ENCODE data around the gene ZNF124. TPM values are rescaled to one million over a fixed set of nuclear protein-coding genes. Genes with fewer than 3 reads are reported as not detected.

The ZNF124 gene
- total and polyA plus RNA-seq, 2 of the 8 experiments (the other 6 are each of a cell fraction or from before 2014, with no cell fraction given): 4.6 to 39.9 TPM

- H2BK12ac ChIP-seq (ENCODE audit: low read depth, low read length): no peak overlapping the region
- H3K56ac ChIP-seq (replicated peaks; ENCODE audit: insufficient read length, low read depth, low read length): no peak overlapping the region
- no peak overlapping the region for H3K27ac ChIP-seq (ENCODE audit: low read depth, low read length)
- H3K18ac ChIP-seq (ENCODE audit: extremely low read depth, low read length): no peak overlapping the region
- H3K23me2 ChIP-seq (ENCODE audit: low read depth, low read length): peaks cover 16% of the 10 kb centered on the region; the same call in 1 of the 2 replicates
- H3K4ac ChIP-seq (replicated peaks; ENCODE audit: insufficient read length, low read depth, low read length): no peak overlapping the region
- H3K4me1 ChIP-seq (replicated peaks in 1 of 4; ENCODE audit: control insufficient read depth in 3 of 4, insufficient read depth in 4 of 4, low read length in 3 of 4): peaks cover 0 to 4% (median 1%) of the 10 kb centered on the region in 4 experiments; a peak in 4 of 7 replicates
- H3K79me2 ChIP-seq (ENCODE audit: control insufficient read depth in 1 of 2, insufficient read depth in 2 of 2, low read length in 2 of 2): no peaks in the 10 kb centered on the region
- no peak overlapping the region for H4K5ac ChIP-seq (ENCODE audit: insufficient read length, low read depth, low read length)
- H2BK120ac ChIP-seq (replicated peaks; ENCODE audit: low read depth, low read length): no peak overlapping the region
- CTCF ChIA-PET (ENCODE audit: partially characterized antibody): no interaction called here
- DNase-seq (ENCODE audit: low read depth in 1 of 2, low spot score in 2 of 2) (no peak), FAIRE-seq (no peak)
- H4K20me1 ChIP-seq (replicated peaks in 1 of 2; ENCODE audit: control insufficient read depth in 1 of 2, insufficient read depth in 2 of 2, low read length in 2 of 2): peaks cover 0 to 3% of the 10 kb centered on the region in 2 experiments
- no peak overlapping the region for H4K91ac ChIP-seq (replicated peaks; ENCODE audit: insufficient read length, low read length)
- no peak overlapping the region for H3K23ac ChIP-seq (ENCODE audit: insufficient read length)
- no peak overlapping the region for H4K8ac ChIP-seq (ENCODE audit: extremely low read depth, insufficient read depth, low read length)
- no peak overlapping the region for H2BK5ac ChIP-seq (ENCODE audit: low read depth, low read length)
- POLR2A ChIA-PET (ENCODE audit: partially characterized antibody): interaction anchor here (1.0 kb wide), 1 partner anchor 56 kb away, joined by 3 read pairs; no protein-coding TSS in a partner anchor
- no peak overlapping the region for H3K14ac ChIP-seq (ENCODE audit: insufficient read length)
- H3K9me3 ChIP-seq (ENCODE audit: insufficient read depth in 2 of 2, low read depth in 1 of 2, low read length in 1 of 2): no peaks in the 10 kb centered on the region
- TF ChIP-seq ATF3 (IDR thresholded peaks at IDR 0.05; ENCODE audit: insufficient read depth, low read depth, low read length) (no peak), BACH1 (IDR thresholded peaks at IDR 0.05; ENCODE audit: low read length) (no peak), GABPA (IDR thresholded peaks at IDR 0.05; ENCODE audit: borderline replicate concordance, insufficient read depth, low read length) (no peak), CTCF (IDR thresholded peaks at IDR 0.05; ENCODE audit: control extremely low read depth in 1 of 3, insufficient read depth in 1 of 3, low read depth in 1 of 3, low read length in 3 of 3) (no peak), RFX5 (IDR thresholded peaks at IDR 0.05; ENCODE audit: borderline replicate concordance, low read depth, low read length) (no peak), EP300 (IDR thresholded peaks at IDR 0.05; ENCODE audit: borderline replicate concordance in 1 of 2, low read depth in 2 of 2, low read length in 2 of 2) (no peak), SRF (IDR thresholded peaks at IDR 0.05; ENCODE audit: low read depth, low read length) (no peak)
- no peak overlapping the region for H3K4me2 ChIP-seq (ENCODE audit: insufficient read depth in 1 of 2, low read depth in 2 of 2, low read length in 2 of 2)
- H3K9ac ChIP-seq (replicated peaks in 1 of 4; ENCODE audit: extremely low read depth in 1 of 4, low read depth in 3 of 4, low read length in 3 of 4): no peak overlapping the region
- H3K4me3 ChIP-seq (ENCODE audit: extremely low read depth in 1 of 4, insufficient read depth in 2 of 4, low read depth in 3 of 4, low read length in 4 of 4): no peak overlapping the region
- H2AK5ac ChIP-seq (ENCODE audit: low read depth, low read length): peak overlapping the region; percentile 65; the same call in 1 of the 2 replicates
- H2BK20ac ChIP-seq (ENCODE audit: low read length): no peak overlapping the region
- H3K79me1 ChIP-seq (ENCODE audit: low read depth, low read length): no peaks in the 10 kb centered on the region
- 91% methylated on average over 5 of the region's 5 CpGs; no CpG with 5 or more reads in 1 of the 2 experiments for WGBS, 2 experiments (ENCODE audit: extremely low coverage in 1 of 2, insufficient coverage in 1 of 2, insufficient read length in 1 of 2, insufficient replicate concordance in 2 of 2, low coverage in 1 of 2, low lambda C conversion rate in 2 of 2, missing lambda C conversion rate in 1 of 2)
- no peak overlapping the region for H2BK15ac ChIP-seq (ENCODE audit: low read length)
- H3K36me3 ChIP-seq (ENCODE audit: control insufficient read depth in 2 of 4, insufficient read depth in 4 of 4, low read length in 3 of 4): no peaks in the 10 kb centered on the region
- H2AFZ ChIP-seq (ENCODE audit: low read length): no peak overlapping the region
- H3K27me3 ChIP-seq (replicated peaks in 1 of 4; ENCODE audit: control insufficient read depth in 3 of 4, extremely low read depth in 1 of 4, insufficient read depth in 3 of 4, low read length in 3 of 4): peaks cover 2 to 32% (median 15%) of the 10 kb centered on the region in 4 experiments
These were observed 58.0 kb downstream of the ZNF124 start for GRCh38 chr1:247113733-247114271.
